Measurements from ENCODE around the gene XRCC6.
"Not testable (repeated sequence)": the region's sequence is repeated elsewhere in the genome, so short reads cannot be mapped to it uniquely, and the experiment has no call there.

The XRCC6 gene

DNA sequence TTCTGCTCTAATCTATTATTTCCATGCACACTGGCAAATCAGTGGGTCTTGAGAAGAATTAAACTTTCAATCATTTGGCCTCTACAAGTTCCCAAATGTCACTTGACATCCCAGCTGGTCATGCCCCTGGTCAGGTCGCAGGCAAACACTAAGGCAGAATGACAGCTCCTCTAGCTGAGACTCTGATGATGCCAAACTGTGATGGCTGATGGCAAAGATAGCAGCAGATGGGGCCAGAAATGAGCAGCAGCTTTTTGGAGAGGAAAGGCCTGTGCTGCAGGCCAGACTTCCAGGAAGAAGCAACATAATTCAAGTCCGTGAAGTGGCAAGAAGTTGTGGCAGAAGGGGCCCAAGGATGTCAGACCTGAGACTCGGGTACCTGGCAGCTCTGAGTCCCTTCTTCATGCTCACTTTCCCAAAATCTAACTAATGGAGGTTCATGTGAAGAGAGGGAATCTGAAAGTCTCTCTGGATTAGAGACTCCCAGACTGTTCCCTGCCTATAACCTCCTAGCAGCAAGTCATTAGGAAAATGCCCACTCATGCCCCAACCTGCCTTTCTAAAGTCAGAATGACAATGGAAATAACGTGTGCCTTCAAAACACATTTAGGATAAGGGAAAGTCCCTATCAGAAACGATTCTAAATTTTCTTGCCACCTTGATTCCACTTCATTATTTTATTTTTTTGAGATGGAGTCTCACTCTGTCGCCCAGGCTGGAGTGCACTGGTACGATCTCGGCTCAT, 22.0 kb upstream of the XRCC6 start:
- DNase-seq = no peak

DNA sequence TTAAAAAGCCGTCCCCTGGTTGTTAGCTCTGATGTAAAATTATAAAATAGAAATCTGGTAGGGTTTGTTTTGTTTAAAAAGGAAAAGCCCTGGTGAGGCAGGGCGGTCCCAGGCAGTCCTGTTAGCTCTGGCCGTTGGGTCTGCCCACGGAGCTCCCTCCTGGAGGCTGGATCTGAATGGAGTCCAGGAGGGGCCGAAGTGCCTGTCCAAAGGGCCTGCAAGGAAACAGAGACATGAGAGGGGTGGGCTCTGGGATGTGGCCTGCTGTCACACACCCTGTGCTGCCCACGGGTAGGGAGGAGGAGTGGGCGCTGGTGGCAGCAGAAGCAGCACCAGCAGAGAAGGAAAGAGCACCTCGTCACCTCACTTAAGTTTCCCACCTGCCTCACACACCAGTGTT, 20.1 kb upstream of the XRCC6 start:
- DNase-seq = no peak

DNA sequence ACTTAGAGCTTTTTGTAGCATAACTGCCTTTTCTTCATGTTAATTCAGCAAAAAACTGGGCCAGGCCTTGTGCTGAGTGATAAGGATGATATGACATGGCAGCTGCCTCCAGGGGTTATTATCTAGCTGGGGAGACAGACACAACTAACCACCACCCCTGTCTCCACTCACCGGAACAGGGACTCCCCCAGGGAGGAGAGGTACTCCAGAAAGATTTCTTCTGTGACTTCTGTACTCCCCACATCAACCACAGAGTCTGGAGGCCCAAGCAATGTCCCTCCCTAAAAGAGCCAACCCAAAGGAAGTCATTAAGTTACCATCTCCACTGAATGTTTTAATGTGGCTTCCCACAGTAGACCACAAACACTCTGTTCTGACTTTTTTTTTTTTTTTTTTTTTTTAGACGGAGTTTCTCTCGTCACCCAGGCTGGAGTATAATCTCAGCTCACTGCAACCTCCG, 17.2 kb upstream of the XRCC6 start:
- DNase-seq = peak; percentile 58

DNA sequence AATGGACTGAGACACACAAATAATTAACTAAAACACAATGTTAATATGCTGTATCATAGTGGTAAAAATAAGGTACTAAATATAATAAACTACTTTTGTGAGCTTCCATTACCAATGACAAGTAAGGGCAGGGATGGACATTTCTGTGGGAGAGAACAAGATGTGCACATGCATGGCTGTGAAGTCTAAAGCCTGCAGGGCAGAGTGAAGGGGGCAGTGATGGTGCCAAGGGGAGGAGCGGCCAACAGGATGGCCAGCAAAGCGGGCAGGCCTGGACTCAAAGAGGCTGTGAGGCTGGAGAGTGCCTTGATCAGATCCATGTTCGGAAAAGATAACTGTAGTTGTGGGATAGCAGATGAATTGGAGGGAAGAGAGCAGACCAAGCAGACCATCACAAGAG, 12.7 kb upstream of the XRCC6 start:
- no peak for DNase-seq

DNA sequence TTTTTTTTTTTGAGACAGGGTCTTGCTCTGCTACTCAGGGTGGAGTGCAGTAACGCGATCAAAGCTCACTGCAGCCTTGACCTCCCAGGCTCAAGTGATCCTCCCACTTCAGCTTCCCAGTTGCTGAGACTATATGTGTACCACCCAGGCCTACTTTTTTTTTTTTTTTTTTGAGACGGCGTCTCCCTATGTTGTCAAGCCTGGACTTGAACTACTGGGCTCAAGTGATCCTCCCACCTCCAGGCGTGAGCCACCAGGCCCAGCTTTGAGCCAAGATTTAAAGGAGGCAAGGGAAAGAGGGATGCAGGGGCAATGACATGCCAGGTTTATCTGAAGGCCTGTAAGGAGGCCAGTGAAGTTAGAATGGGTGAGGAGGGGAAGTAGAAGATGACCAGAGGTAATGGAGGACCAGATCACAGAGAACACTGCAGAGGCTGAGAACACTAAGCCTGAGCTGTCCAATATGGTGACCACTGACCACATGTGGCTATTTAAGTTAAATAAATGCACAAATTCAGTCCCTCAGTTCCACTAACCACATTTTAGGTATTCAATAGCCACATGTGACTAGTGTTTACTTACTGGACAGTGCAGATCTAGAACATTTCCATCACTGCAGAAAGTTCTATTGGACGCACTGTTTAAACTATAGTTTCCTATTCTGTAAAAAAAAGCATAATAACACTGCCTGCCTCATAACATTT, 8.3 kb upstream of the XRCC6 start:
- no peak for DNase-seq

DNA sequence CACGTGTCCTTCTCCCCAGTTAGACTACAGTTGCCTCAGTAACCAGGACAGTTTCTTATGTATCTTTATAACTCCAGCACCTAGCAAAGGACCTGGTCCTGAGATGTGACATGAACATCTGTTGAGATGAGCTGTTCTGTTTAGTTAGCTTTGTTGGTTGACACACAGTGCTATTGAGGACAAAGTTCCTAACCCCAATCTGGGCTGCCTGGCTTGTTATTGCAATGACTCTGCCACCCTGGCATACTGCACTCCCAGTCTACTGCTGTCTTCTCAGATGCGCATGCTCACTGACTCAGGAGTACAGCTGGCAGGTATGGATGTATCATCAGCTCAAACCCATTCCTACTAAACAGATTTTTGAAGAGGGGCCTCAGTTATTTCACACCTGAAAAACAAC, 7.6 kb upstream of the XRCC6 start:
- no peak for DNase-seq

DNA sequence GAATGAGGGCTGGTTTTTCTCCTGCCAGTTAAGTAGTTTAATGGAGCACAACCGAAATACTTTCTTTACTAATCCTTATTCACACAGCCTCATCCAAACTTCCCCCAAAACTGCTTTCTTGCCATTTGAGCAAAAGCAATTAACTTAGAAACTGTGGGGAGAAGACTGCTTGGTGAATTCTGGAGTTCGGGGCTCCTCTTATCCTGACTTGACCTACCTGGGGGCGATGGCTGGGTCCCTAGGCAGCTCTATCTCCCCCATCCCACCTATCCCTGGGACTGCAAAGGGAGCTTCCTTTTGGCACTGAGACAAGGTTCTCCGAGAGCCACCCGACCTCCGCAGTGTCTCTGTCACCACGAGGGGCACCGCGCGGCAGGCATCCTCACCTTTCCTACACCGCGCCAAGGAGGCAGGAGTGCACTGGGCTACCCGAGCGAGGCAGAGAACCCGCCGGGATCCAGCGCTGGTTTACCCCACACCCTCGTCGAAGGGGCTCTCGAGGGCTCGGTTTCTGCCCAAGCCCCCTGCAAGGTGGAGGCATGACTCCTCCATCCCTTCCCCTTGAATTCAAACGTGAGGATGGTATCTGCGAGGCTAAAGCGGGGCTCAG, 1.0 kb upstream of the XRCC6 start:
- peak; percentile 38 for DNase-seq

DNA sequence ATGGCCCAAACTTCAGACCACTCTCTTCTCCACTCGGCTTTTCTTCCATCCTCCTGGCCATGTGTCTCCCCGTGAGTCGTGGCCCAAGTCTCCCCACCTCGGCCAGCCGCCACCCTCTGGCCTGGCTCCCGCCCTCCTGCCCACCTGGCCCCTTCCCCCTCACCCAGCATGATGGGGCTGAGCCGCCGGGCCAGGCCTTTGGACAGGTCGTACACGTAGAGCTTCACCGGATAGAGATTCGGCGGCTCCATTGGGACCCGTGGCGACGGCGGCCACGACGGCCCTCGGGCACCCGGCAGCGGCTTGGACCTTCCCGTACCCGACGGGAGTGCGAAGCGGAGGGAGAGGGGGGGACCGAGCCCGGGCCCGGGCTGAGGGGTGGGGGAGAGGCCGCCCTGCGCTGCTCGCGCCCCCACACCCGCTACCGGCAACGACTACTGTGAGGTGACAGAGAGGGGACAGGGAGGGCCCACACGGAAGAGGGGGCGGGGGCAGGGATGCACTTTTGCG, 451 bp upstream of the XRCC6 start, which contains the start of gene DESI1:
Gene DESI1, minus strand, starts transcription at position 455 of the 510 bp plus-strand sequence. Its CDS starts 204 bp downstream, at position 251.
- DNase-seq = no peak

DNA sequence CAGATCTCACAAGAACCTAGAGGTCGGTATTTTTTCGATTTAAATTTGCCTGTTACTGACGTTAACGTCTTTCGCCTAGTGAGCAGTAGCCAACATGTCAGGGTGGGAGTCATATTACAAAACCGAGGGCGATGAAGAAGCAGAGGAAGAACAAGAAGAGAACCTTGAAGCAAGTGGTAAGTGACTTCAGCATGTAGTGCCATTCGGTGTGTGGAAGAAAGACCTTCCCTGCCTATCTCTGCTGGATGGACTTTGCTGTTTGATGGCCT, 750 bp downstream of the XRCC6 start:
- DNase-seq = no peak

DNA sequence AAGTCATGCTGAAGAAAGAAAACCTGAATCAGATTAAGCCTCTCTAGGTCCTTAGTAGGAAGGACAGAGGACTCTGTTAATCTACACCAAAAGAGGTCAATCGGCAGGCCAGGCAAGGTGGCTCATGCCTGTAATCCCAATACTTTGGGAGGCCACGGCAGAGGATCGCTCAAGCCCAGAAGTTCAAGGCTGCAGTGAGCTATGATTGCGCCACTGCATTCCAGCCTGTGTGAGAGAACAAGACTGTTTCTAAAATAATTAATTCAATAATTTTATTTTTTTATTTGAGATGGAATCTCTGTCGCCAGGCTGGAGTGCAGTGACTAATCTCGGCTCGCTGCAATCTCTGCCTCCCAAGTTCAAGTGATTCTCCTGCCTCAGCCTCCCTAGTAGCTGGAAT, 4.5 kb downstream of the XRCC6 start:
- no peak for DNase-seq

DNA sequence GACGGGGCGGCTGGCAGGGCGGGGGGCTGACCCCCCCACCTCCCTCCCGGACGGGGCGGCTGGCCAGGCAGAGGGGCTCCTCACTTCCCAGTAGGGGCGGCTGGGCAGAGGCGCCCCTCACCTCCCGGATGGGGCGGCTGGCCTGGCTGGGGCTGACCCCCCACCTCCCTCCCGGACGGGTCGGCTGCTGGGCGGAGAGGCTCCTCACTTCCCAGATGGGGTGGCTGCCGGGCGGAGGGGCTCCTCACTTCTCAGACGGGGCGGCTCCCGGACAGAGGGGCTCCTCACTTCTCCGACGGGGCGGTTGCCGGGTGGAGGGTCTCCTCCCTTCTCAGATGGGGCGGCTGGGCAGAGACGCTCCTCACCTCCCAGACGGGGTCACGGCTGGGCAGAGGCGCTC, 10.0 kb downstream of the XRCC6 start:
- not testable (repeated sequence) for DNase-seq

DNA sequence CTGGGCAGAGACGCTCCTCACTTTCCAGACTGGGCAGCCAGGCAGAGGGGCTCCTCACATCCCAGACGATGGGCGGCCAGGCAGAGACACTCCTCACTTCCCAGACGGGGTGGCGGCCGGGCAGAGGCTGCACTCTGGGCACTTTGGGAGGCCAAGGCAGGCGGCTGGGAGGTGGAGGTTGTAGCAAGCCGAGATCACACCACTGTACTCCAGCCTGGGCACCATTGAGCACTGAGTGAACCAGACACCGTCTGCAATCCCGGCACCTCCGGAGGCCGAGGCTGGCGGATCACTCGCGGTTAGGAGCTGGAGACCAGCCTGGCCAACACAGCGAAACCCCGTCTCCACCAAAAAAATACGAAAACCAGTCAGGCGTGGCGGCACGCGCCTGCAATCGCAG, 10.5 kb downstream of the XRCC6 start:
- DNase-seq = not testable (repeated sequence)

DNA sequence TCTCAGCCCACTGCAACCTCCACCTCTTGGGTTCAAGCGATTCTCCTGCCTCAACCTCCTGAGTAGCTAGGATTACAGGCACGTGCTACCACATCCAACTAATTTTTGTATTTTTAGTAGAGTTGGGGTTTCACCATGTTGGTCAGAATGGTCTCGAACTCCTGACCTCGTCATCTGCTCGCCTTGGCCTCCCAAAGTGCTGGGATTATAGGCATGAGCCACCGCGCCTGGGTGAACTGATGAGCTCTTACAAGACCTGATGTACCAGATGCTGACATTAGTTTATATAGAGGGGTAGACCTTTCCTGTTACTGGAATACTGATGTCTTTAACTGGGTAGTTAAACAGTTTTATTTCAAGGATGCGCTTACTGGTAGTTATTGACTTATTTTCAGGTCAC, 13.5 kb downstream of the XRCC6 start:
- DNase-seq = not testable (repeated sequence)

DNA sequence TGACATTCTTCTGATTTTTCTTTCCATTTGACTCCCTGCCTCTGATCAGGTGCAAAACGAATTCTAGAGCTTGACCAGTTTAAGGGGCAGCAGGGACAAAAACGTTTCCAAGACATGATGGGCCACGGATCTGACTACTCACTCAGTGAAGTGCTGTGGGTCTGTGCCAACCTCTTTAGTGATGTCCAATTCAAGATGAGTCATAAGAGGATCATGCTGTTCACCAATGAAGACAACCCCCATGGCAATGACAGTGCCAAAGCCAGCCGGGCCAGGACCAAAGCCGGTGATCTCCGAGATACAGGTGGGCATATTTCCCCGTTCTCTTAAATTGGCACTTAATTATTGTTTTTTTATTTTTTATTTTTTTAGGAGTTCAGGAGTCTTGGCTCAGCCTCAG, 15.4 kb downstream of the XRCC6 start:
- no peak for DNase-seq

DNA sequence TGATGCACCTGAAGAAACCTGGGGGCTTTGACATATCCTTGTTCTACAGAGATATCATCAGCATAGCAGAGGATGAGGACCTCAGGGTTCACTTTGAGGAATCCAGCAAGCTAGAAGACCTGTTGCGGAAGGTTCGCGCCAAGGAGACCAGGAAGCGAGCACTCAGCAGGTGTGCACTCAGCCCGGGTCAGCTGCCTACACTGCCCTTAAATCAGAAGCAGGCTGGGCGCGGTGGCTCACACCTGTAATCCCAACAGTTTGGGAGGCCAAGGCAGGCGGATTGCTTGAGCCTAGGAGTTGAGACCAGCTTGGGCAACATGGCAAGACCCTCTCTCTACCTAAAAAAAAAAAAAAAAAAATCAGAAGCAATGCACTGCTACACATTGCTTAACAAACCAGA, 16.5 kb downstream of the XRCC6 start:
- not testable (repeated sequence) for DNase-seq

DNA sequence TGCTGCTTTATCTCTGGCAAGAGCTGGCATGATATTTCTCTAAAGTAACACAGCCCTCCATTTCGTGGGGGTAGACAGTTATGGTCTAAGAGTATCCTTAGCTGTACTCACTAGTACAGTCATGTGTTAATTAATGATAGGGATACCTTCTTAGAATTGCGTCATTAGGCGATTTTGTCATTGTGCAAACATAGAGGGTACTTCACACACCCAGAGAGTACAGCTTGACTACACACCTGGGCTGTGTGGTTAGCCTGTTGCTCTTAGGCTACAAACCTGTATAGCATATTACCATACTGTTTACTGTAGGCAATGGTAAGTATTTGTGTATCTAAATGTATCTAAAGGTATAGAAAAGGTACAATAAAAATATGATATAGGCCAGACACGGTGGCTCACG, 17.0 kb downstream of the XRCC6 start:
- DNase-seq = no peak

DNA sequence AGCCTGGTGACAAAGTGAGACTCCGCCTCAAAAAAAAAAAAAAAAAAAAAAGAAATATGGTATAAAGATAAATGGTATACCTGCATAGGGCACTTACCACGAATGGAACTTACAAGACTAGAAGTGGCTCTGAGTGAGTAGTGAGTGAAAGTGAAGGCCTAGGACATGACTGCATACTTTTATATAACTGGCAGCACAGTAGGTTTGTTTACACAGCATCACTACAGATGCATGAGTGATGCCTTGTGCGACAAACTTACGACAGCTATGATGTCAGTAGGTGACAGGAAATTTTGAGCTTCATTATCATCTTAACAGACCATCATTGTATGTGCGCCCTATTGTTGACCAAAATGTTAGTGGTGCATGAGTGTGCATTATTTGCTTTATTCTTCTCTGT, 17.7 kb downstream of the XRCC6 start:
- no peak for DNase-seq

DNA sequence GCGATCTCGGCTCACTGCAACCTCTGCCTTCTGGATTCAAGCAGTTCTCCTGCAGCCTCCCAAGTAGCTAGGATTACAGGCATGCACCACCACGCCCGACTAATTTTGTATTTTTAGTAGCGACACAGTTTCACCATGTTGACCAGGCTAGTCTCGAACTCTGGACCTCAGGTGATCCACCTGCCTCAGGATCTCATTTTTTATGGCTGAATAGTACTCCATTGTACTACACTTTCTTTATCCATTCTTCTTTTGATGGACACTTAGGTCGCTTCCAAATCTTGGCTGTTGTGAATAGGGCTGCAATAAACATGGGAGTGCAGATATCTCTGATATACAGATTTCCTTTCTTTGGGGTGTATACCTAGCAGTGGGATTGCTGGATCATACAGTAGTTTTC, 20.8 kb downstream of the XRCC6 start:
- DNase-seq = no peak

DNA sequence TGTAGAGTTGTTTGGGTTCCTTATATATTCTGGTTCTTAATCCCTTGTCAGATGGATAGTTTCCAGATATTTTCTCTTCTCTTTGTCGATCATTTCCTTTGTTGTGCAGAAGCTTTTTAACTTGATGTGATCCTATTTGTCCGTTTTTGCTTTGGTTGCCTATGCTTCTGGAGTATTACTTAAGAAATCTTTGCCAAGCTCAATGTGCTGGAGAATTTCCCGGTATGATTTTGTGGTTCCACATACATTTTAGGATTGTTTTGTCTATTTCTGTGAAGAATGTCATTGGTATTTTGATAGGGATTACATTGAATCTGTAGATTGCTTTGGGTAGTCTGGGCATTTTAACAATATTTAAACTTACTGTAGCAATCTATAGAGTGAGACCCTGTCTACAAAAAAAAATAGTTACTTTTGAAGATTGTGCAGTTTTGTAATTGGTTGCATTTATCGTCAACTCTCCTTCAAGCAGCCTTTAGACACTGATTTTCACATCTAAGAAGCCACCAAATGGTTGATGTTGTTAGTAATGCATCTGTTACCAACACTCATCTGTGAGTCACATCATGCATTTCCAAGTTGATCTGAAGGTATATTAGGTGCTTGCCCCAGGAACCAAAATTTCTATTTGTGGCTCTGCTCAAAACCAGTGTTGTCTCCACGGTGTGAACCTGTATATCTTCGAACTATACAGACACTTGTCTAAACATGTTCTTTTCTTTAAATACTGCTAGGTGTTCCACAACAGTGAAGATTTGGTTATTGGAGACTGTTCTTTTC, 21.4 kb downstream of the XRCC6 start:
- DNase-seq = no peak

DNA sequence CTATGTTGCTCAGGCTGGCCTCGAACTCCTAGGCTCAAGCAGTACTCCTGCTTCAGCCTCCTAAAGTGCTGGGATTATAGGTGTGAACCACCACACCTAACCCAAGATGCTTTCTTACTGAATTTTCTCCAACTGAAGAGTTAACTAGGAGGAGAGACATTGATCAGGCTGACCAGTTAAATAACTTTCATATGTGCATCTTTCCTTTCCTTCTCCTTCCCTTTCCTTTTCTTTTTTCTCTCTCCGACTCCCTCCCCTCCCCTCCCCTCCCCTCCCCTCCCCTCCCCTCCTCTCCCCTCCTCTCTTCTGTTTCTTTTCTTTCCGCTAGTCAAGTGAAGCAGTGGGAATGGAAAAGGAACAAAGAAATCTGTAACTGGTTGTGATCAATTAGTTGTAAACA, 26.7 kb downstream of the XRCC6 start:
- no peak for DNase-seq

DNA sequence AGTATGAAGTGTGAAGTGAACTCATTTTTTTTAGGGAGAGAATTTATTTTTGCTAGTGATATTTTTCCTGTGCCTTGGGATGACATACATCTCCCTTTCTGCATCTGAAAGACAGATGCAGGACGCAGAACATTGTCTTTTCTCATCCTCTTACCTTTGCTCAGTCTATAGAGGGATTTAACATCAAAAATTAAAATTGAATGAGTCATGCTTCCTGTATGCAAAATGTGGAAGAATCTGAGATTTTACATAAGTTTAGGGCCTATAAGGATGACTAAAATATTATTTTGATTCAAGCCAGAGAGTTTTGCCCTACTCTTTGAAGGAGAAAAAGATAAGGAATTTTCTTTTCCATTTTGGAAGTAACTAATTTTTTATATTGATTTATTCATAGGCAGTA, 27.3 kb downstream of the XRCC6 start:
- no peak for DNase-seq

DNA sequence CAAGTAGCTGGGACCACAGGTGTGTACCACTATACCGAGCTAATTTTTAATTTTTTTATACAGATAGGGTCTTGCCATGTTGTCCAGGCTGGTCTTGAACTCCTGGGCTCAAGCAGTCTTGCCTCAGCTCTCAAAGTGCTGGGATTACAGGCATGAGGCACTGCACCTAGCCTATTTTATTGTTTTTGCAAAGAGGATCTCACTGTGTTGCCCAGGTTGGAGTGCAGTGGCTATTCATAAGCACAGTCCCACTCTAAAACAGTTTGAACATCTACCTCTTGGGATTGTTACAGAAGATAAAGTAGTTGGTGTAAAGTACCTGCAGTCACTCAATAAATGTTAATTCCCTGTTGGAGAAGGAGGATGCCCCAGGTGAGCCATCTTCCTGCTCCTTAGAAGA, 29.1 kb downstream of the XRCC6 start:
- no peak for DNase-seq

DNA sequence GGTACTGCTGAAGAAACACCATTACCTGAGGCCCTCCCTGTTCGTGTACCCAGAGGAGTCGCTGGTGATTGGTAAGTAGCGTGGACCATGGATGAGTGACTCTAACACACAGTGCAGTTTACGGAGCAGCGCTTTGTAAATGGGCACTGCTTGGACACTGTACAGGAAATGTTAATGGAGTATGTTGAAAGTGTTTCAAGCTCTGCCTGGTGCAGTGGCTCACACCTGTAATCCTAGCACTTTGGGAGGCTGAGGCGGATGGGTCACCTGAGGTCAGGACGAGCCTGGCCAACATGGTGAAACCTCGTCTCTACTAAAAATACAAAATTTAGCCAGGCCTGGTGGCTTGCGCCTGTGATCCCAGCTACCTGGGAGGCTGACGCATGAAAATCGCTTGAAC, 29.7 kb downstream of the XRCC6 start:
- DNase-seq = no peak
